HepG2 (cell line): ENCODE measurements around the gene ANKRD29. TPM values are rescaled to one million over a fixed set of nuclear protein-coding genes. Genes with fewer than 3 reads are reported as not detected.

Source experiments
- AHR ChIP-seq: IDR thresholded peaks from 2 replicates; pipeline ENCODE4 v1.6.1; 2018; ENCODE audit warnings: missing genetic modification reagents, missing compliant biosample characterization
- ARID2 ChIP-seq: sonication (generic); formaldehyde crosslinking; IDR thresholded peaks from 2 replicates; pipeline ENCODE4 v1.8.1; 2022; ENCODE audit warnings: mild to moderate bottlenecking, missing genetic modification reagents, borderline replicate concordance
- ATRX ChIP-seq: sonication (generic); formaldehyde crosslinking; IDR thresholded peaks from 2 replicates; pipeline ENCODE4 v1.4.0; 2020; ENCODE audit warnings: missing genetic modification reagents, borderline replicate concordance
- CHD4 ChIP-seq: fragments of 200-600 bp; sonication (generic); IDR thresholded peaks from 2 replicates; pipeline ENCODE4 v1.7.0; 2017; ENCODE audit warnings: mild to moderate bottlenecking, low read length, borderline replicate concordance
- GTF3A ChIP-seq: sonication (generic); formaldehyde crosslinking; conservative IDR thresholded peaks from 2 replicates; pipeline ENCODE4 v1.4.0; 2020; ENCODE audit warnings: mild to moderate bottlenecking, missing genetic modification reagents
- HMGA1 ChIP-seq: sonication (generic); formaldehyde crosslinking; conservative IDR thresholded peaks from 2 replicates; pipeline ENCODE4 v1.4.0; 2020; ENCODE audit warnings: missing genetic modification reagents
- HOMEZ ChIP-seq: IDR thresholded peaks from 2 replicates; pipeline ENCODE4 v1.6.1; 2016; ENCODE audit warnings: low read depth
- MBD4 ChIP-seq: IDR thresholded peaks from 2 replicates; pipeline ENCODE4 v1.6.1; 2012; ENCODE audit warnings: low read length, inconsistent platforms, borderline replicate concordance
- MED1 ChIP-seq: sonication (generic); formaldehyde crosslinking; IDR thresholded peaks from 2 replicates; pipeline ENCODE4 v1.4.0; 2020; ENCODE audit warnings: missing genetic modification reagents
- NCOR1 ChIP-seq: fragments of 200-600 bp; sonication (generic); IDR thresholded peaks from 2 replicates; pipeline ENCODE4 v1.7.0; 2017; ENCODE audit warnings: antibody characterized with exemption, low read length, borderline replicate concordance
- NR2F2 ChIP-seq: IDR thresholded peaks from 2 replicates; pipeline ENCODE4 v1.6.1; 2012; ENCODE audit warnings: low read depth, inconsistent platforms, borderline replicate concordance
- SOX5 ChIP-seq: IDR thresholded peaks from 2 replicates; pipeline ENCODE4 v1.6.1; 2016; ENCODE audit warnings: borderline replicate concordance
- SPEN ChIP-seq: sonication (generic); formaldehyde crosslinking; IDR thresholded peaks from 2 replicates; pipeline ENCODE4 v1.5.1; 2020; ENCODE audit warnings: low read depth, mild to moderate bottlenecking, missing genetic modification reagents
- ZFX ChIP-seq: sonication (generic); formaldehyde crosslinking; IDR thresholded peaks from 2 replicates; pipeline ENCODE4 v1.4.0; 2020; ENCODE audit warnings: mild to moderate bottlenecking, low read depth, missing genetic modification reagents, moderate library complexity
- ZNF407 ChIP-seq: sonication (generic); formaldehyde crosslinking; IDR thresholded peaks from one replicate; pipeline ENCODE4 v1.5.1; 2020; ENCODE audit warnings: mild to moderate bottlenecking, missing genetic modification reagents; ENCODE audit errors: not compliant biosample characterization
- ZNF720 ChIP-seq: sonication (generic); formaldehyde crosslinking; IDR thresholded peaks from 2 replicates; pipeline ENCODE4 v1.4.0; 2020; ENCODE audit warnings: missing genetic modification reagents
- ZNF792 ChIP-seq: IDR thresholded peaks from 2 replicates; pipeline ENCODE4 v1.6.1; 2016
- polyA plus RNA-seq, 8 experiments: library from polyadenylated mRNA; depleted of rRNA in 3 of 8; stranded (reverse) in 7 of 8; unstranded in 1 of 8; fragments of >200 nt; fragmentation: Illumina TruSeq in 4 of 8; extraction: Trizol in 4 of 8; gene quantifications; 2 replicates each; pipeline versions ENCODE4 v1.2.1 to v1.2.3, GENCODE V29; 2011 to 2016; ENCODE audit warnings: low read depth in 4 of 8, missing spikeins in 1 of 8, mixed read lengths in 1 of 8; ENCODE audit not compliant: insufficient read depth in 1 of 8
- total RNA-seq, 5 experiments: library from RNA; depleted of rRNA; stranded (reverse); fragments of >200 nt; fragmentation: Illumina TruSeq; extraction: Trizol; gene quantifications; 2 replicates each; pipeline ENCODE4 v1.2.3, GENCODE V29; 2016; ENCODE audit warnings: low read depth in 1 of 5
- TF ChIP-seq, protein P1 (sequence below): sonication (generic); formaldehyde crosslinking; IDR thresholded peaks from 2 replicates; pipeline ENCODE4 v1.4.0; 2020; ENCODE audit warnings: missing genetic modification reagents
- TF ChIP-seq, protein P2 (sequence below): sonication (generic); formaldehyde crosslinking; IDR thresholded peaks from 2 replicates; pipeline ENCODE4 v1.4.0; 2020; ENCODE audit warnings: missing genetic modification reagents, mild to moderate bottlenecking, borderline replicate concordance

Gene ANKRD29
- total and polyA plus RNA-seq, 2 of the 13 experiments (the other 11 are each of a cell fraction or from before 2014, with no cell fraction given): not detected

GRCh38 chr18:23572012-23572411 is 90.7 kb downstream of the ANKRD29 start (continued):
- TF ChIP-seq ZNF407: no peak
- peak; percentile 66; the same call in 1 of the 2 replicates for TF ChIP-seq NCOR1
- no peak for TF ChIP-seq GTF3A (CRISPR knock-in tag)
- TF ChIP-seq, protein P1, sequence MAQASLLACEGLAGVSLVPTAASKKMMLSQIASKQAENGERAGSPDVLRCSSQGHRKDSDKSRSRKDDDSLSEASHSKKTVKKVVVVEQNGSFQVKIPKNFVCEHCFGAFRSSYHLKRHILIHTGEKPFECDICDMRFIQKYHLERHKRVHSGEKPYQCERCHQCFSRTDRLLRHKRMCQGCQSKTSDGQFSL: no peak
- TF ChIP-seq, protein P2, sequence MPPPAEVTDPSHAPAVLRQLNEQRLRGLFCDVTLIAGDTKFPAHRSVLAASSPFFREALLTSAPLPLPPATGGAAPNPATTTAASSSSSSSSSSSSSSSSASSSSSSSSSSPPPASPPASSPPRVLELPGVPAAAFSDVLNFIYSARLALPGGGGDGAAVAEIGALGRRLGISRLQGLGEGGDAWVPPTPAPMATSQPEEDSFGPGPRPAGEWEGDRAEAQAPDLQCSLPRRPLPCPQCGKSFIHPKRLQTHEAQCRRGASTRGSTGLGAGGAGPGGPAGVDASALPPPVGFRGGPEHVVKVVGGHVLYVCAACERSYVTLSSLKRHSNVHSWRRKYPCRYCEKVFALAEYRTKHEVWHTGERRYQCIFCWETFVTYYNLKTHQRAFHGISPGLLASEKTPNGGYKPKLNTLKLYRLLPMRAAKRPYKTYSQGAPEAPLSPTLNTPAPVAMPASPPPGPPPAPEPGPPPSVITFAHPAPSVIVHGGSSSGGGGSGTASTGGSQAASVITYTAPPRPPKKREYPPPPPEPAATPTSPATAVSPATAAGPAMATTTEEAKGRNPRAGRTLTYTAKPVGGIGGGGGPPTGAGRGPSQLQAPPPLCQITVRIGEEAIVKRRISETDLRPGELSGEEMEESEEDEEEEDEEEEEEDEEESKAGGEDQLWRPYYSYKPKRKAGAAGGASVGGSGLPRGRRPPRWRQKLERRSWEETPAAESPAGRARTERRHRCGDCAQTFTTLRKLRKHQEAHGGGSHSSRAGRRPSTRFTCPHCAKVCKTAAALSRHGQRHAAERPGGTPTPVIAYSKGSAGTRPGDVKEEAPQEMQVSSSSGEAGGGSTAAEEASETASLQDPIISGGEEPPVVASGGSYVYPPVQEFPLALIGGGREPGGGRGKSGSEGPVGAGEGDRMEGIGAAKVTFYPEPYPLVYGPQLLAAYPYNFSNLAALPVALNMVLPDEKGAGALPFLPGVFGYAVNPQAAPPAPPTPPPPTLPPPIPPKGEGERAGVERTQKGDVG (CRISPR knock-in tag): no peak
- peak; percentile 63 for TF ChIP-seq MED1
- TF ChIP-seq NR2F2: peak; percentile 56; the same call in 1 of the 2 replicates
- TF ChIP-seq HMGA1: no peak
- no peak for TF ChIP-seq SPEN
- no peak for TF ChIP-seq ZNF720
- TF ChIP-seq AHR: no peak
- no peak for TF ChIP-seq ZFX
- TF ChIP-seq CHD4: no peak
- TF ChIP-seq ARID2 (CRISPR knock-in tag): no peak
- TF ChIP-seq HOMEZ (CRISPR knock-in tag): no peak
- TF ChIP-seq SOX5 (CRISPR knock-in tag): peak; percentile 70
- TF ChIP-seq MBD4: no peak
- TF ChIP-seq ATRX (CRISPR knock-in tag): no peak
- TF ChIP-seq ZNF792 (CRISPR knock-in tag): no peak
